HCT116 (cell line): ENCODE measurements around the gene PCDHGC4. TPM values are rescaled to one million over a fixed set of nuclear protein-coding genes. Genes with fewer than 3 reads are reported as not detected.

Experiments used
- ATAC-seq: fragments of 200-7000 bp; cut with Tn5 transposase; 2 replicates; pipeline ENCODE4 v1.9.1; 2020; ENCODE audit warnings: mild to moderate bottlenecking, moderate library complexity
- BruUV-seq: library from RNA; stranded (reverse); fragments of 400-500 nt; replicated peaks from 2 replicates; lab custom pipeline; 2021; lab: Mats Ljungman, UMichigan
- CTCF ChIA-PET: fragments of 300-600 bp; sonication (Branson Sonifier 250); formaldehyde crosslinking; loops from one replicate; lab custom pipeline; 2021; ENCODE audit warnings: antibody characterized with exemption; lab: Charles Lee
- POLR2A ChIA-PET: fragments of 300-600, 350-600 bp; sonication (Branson Sonifier 250); formaldehyde crosslinking; loops from one replicate; lab custom pipeline; 2021; ENCODE audit warnings: antibody characterized with exemption; lab: Charles Lee
- RAD21 ChIA-PET, 2 experiments: fragments of 300-600 bp; sonication (Branson Sonifier 250); formaldehyde crosslinking; loops; one replicate each; lab custom pipeline; 2023; ENCODE audit warnings: low total read pairs in 2 of 2; ENCODE audit not compliant: uncharacterized antibody in 2 of 2, unreplicated experiment in 2 of 2, low non-redundant PET in 1 of 2; lab: Charles Lee
- DNase-seq: peaks from one replicate; pipeline ENCODE4 v3.0.0-alpha.2; 2010; ENCODE audit warnings: low read depth, low spot score
- H2AFZ ChIP-seq: fragments of 200-600 bp; shearing (Covaris generic), sonication (generic); 2 replicates; pipeline ENCODE4 v1.6.1; 2017; ENCODE audit warnings: low read depth, mixed run types, mixed read lengths, antibody characterized with exemption, low read length; ENCODE audit not compliant: poor library complexity, severe bottlenecking
- H3K27ac ChIP-seq: 2 replicates; pipeline ENCODE4 v1.5.1; 2012; ENCODE audit warnings: low read depth, low read length
- H3K27me3 ChIP-seq: fragments of 200-600 bp; sonication (generic); 2 replicates; pipeline ENCODE4 v1.6.1; 2016; ENCODE audit warnings: mixed run types, low read length, mixed read lengths; ENCODE audit not compliant: insufficient read depth
- H3K36me3 ChIP-seq, 2 experiments: fragments of 200-500 bp in 1 of 2; fragments of 200-600 bp in 1 of 2; sonication (Bioruptor generic) in 1 of 2; sonication (generic) in 1 of 2; 2 replicates each; pipeline versions ENCODE4 v1.5.1 to v1.6.1; 2014 to 2016; ENCODE audit warnings: low read length in 2 of 2, inconsistent platforms in 1 of 2, mixed read lengths in 1 of 2, mixed run types in 1 of 2; ENCODE audit not compliant: insufficient read depth in 2 of 2, control insufficient read depth in 1 of 2
- H3K4me1 ChIP-seq, 2 experiments: fragments of 200-600 bp in 1 of 2; sonication (generic) in 1 of 2; 2 replicates each; pipeline versions ENCODE4 v1.5.1 to v1.6.1; 2012 to 2017; ENCODE audit warnings: low read length in 2 of 2, inconsistent platforms in 1 of 2, mild to moderate bottlenecking in 1 of 2, mixed read lengths in 1 of 2, mixed run types in 1 of 2, moderate library complexity in 1 of 2; ENCODE audit not compliant: insufficient read depth in 2 of 2, control insufficient read depth in 1 of 2
- H3K4me2 ChIP-seq: fragments of 200-600 bp; sonication (generic); 2 replicates; pipeline ENCODE4 v1.6.1; 2017; ENCODE audit warnings: mixed run types, low read length, mixed read lengths
- H3K4me3 ChIP-seq, 2 experiments: fragments of 200-600 bp in 1 of 2; sonication (generic) in 1 of 2; replicated peaks in 1 of 2; 2 replicates each; pipeline ENCODE4 v1.5.1; 2011 to 2016; ENCODE audit warnings: low read length in 2 of 2, control low read depth in 1 of 2, low read depth in 1 of 2, mild to moderate bottlenecking in 1 of 2, mixed read lengths in 1 of 2, mixed run types in 1 of 2
- H3K79me2 ChIP-seq: fragments of 200-600 bp; sonication (generic); 2 replicates; pipeline ENCODE4 v1.6.1; 2017; ENCODE audit warnings: mild to moderate bottlenecking, mixed run types, low read length, moderate library complexity, mixed read lengths; ENCODE audit not compliant: insufficient read depth
- H3K9ac ChIP-seq: fragments of 200-600 bp; sonication (generic); 2 replicates; pipeline ENCODE4 v1.6.1; 2016; ENCODE audit warnings: low read length, mixed read lengths
- H3K9me2 ChIP-seq: fragments of 200-600 bp; sonication (generic), shearing (Covaris generic); 2 replicates; pipeline ENCODE4 v1.6.1; 2017; ENCODE audit warnings: mixed run types, mild to moderate bottlenecking, moderate library complexity; ENCODE audit not compliant: insufficient read depth
- H3K9me3 ChIP-seq, 2 experiments: fragments of 200-500 bp in 1 of 2; fragments of 200-600 bp in 1 of 2; sonication (Bioruptor generic) in 1 of 2; sonication (generic) in 1 of 2; 2 replicates each; pipeline ENCODE4 v1.6.1; 2014 to 2017; ENCODE audit warnings: low read length in 2 of 2, mixed read lengths in 2 of 2, inconsistent platforms in 1 of 2, low read depth in 1 of 2, mild to moderate bottlenecking in 1 of 2, mixed run types in 1 of 2, moderate library complexity in 1 of 2; ENCODE audit not compliant: control insufficient read depth in 1 of 2, insufficient read depth in 1 of 2
- H4K20me1 ChIP-seq: fragments of 200-600 bp; sonication (generic), shearing (Covaris generic); 2 replicates; pipeline ENCODE4 v1.6.1; 2017; ENCODE audit warnings: mixed run types, mild to moderate bottlenecking, moderate library complexity; ENCODE audit not compliant: insufficient read depth
- EGR1 ChIP-seq: IDR thresholded peaks from 2 replicates; pipeline ENCODE4 v1.6.1; 2012; ENCODE audit warnings: low read depth
- ELF1 ChIP-seq: IDR thresholded peaks from 2 replicates; pipeline ENCODE4 v1.6.1; 2012; ENCODE audit warnings: low read depth, borderline replicate concordance
- ZNF274 ChIP-seq: fragments of 200-500 bp; sonication (Bioruptor generic); IDR thresholded peaks from 2 replicates; pipeline ENCODE4 v1.6.1; 2014; ENCODE audit warnings: mild to moderate bottlenecking, low read depth, low read length, inconsistent platforms
- intact Hi-C: fragments of 100-400 bp; cut with micrococcal nuclease; formaldehyde crosslinking; loops from 2 replicates; pipeline ENCODE4 v1.10.0; 2022
- total RNA-seq: library from RNA; stranded (reverse); gene quantifications from one replicate; pipeline ENCODE4 v1.2.1, GENCODE V29; 2021; ENCODE audit not compliant: unreplicated experiment
- TF ChIP-seq, protein P1 (sequence below), 3 experiments: fragments of 200-600 bp in 1 of 3; sonication (generic) in 1 of 3; IDR thresholded peaks in 2 of 3; conservative IDR thresholded peaks in 1 of 3; 2 replicates each; pipeline ENCODE4 v1.5.1; 2012 to 2017; ENCODE audit warnings: low read depth in 2 of 3, low read length in 2 of 3, antibody characterized with exemption in 1 of 3, borderline replicate concordance in 1 of 3, control low read depth in 1 of 3, mild to moderate bottlenecking in 1 of 3, mixed read lengths in 1 of 3, mixed run types in 1 of 3, moderate library complexity in 1 of 3; ENCODE audit not compliant: insufficient read depth in 1 of 3

The PCDHGC4 gene
- total RNA-seq, 1 experiment from 2014 or later = 0.05 TPM

DNA sequence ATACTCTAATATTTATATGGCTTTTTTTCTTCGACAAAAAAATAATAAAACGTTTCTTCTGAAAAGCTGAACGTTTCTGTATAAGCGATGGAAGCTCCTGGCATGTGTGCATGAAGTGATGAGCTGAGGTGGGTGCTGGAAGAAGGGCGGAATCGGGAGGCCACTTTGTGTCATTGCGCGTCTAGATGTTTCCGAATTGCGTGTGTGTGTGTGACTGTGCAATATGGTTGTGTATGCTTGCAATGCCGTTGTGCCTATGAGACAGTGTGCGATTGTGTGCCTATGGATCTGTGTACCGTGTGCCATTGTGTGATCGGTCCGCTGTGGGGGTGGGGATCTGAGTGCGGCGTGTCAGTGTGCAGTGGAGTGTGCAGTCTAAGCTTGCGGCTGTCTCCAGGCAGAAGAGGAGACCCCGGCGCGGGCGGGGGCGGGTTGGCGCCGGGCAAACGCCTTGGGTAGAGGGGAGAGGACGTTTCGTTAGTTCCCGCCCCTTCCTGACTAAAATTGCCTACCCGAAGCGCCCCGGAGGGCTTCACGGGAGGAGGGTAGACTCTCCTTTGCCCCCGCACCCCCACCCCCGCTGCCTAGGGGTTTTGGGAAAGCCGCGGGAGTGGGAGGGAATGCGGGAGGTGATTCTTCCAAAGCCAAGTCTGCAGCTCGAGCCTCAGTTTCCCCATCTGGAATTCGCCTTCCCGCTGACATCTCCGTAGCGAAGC lies 28.2 kb downstream of the PCDHGC4 start:
- H3K79me2 ChIP-seq = no peaks in the 10 kb centered on the region
- TF ChIP-seq, protein P1, sequence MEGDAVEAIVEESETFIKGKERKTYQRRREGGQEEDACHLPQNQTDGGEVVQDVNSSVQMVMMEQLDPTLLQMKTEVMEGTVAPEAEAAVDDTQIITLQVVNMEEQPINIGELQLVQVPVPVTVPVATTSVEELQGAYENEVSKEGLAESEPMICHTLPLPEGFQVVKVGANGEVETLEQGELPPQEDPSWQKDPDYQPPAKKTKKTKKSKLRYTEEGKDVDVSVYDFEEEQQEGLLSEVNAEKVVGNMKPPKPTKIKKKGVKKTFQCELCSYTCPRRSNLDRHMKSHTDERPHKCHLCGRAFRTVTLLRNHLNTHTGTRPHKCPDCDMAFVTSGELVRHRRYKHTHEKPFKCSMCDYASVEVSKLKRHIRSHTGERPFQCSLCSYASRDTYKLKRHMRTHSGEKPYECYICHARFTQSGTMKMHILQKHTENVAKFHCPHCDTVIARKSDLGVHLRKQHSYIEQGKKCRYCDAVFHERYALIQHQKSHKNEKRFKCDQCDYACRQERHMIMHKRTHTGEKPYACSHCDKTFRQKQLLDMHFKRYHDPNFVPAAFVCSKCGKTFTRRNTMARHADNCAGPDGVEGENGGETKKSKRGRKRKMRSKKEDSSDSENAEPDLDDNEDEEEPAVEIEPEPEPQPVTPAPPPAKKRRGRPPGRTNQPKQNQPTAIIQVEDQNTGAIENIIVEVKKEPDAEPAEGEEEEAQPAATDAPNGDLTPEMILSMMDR (IDR thresholded peaks at IDR 0.05 in 2 of 3, conservative IDR thresholded peaks at IDR 0.05 in 1 of 3; ENCODE audit: borderline replicate concordance in 1 of 3, insufficient read depth in 1 of 3, low read depth in 2 of 3, low read length in 2 of 3) = no peak
- TF ChIP-seq ZNF274 = no peak
- no peak for TF ChIP-seq ELF1
- no peak for TF ChIP-seq EGR1
- TF ChIP-seq, all 23 proteins: peak for 0
- no TSS peak for BruUV-seq
- no peaks in the 10 kb centered on the region for H3K9me3 ChIP-seq
- no peaks in the 10 kb centered on the region for H4K20me1 ChIP-seq
- POLR2A ChIA-PET = interaction anchor here (1.1 kb wide), 1 partner anchor 8 kb away, joined by 3 read pairs; no protein-coding TSS in a partner anchor
- ATAC-seq (no peak), DNase-seq (no peak)
- H3K27me3 ChIP-seq = no peaks in the 10 kb centered on the region
- no peak overlapping the region for H3K4me2 ChIP-seq
- H2AFZ ChIP-seq = no peak overlapping the region
- no peaks in the 10 kb centered on the region for H3K9me2 ChIP-seq
- CTCF ChIA-PET = interaction anchor here (0.9 to 3.2 kb wide), 5 partner anchors 8 to 100 kb away, joined by 3 to 15 read pairs (median 9); partner anchors contain the start of gene PCDHGA10
- RAD21 ChIA-PET = no interaction called here
- no peak overlapping the region for H3K9ac ChIP-seq
- peaks cover 0 to 9% of the 10 kb centered on the region in 2 experiments; a peak in 2 of 4 replicates for H3K4me1 ChIP-seq
- peaks cover 2 to 9% of the 10 kb centered on the region in 2 experiments; a peak in 1 of 4 replicates for H3K36me3 ChIP-seq
- H3K27ac ChIP-seq = no peak overlapping the region
- no peak overlapping the region for H3K4me3 ChIP-seq
- intact Hi-C loops = loop anchor here (2.0 kb wide), 1 partner anchor 100 kb away; the partner anchor contains the start of gene PCDHGA10
